ENCODE results near the gene HOXA1. TPM values are rescaled to one million over a fixed set of nuclear protein-coding genes. Genes with fewer than 3 reads are reported as not detected.

Gene HOXA1
- total and polyA plus RNA-seq, 2 experiments from 2014 or later: 0.07 to 0.42 TPM

GRCh38 chr7:27123007-27123476, 27.2 kb upstream of the HOXA1 start:
- H3K4me1 ChIP-seq (ENCODE audit: low read depth): no peaks in the 10 kb centered on the region
- TF ChIP-seq CTCF (IDR thresholded peaks at IDR 0.05; ENCODE audit: low read depth, low read length): no peak

GRCh38 chr7:27122077-27122910, 26.5 kb upstream of the HOXA1 start:
- no peak for DNase-seq (ENCODE audit: low read depth in 1 of 2, low spot score in 1 of 2)
- no peak overlapping the region for H3K27ac ChIP-seq

More at GRCh38 chr7:27123007-27123476, 27.2 kb upstream of the HOXA1 start:
- Histone ChIP-seq H3K36me3 (no peaks in the 10 kb centered on the region), H3K27me3 (peaks cover 100% of the 10 kb centered on the region), H3K27ac (no peak overlapping the region), H3K4me3 (no peak overlapping the region), H3K9me3 (ENCODE audit: low read depth) (no peaks in the 10 kb centered on the region)
- DNase-seq (ENCODE audit: low read depth in 1 of 2, low spot score in 1 of 2): no peak

GRCh38 chr7:27121684-27122076, 25.9 kb upstream of the HOXA1 start:
- H3K4me3 ChIP-seq: no peak overlapping the region
- H3K9me3 ChIP-seq (ENCODE audit: low read depth): no peaks in the 10 kb centered on the region
- no peaks in the 10 kb centered on the region for H3K4me1 ChIP-seq (ENCODE audit: low read depth)
- H3K27me3 ChIP-seq: peaks cover 100% of the 10 kb centered on the region
- no peak overlapping the region for H3K27ac ChIP-seq
- H3K36me3 ChIP-seq: no peaks in the 10 kb centered on the region
- no peak for TF ChIP-seq CTCF (IDR thresholded peaks at IDR 0.05; ENCODE audit: low read depth, low read length)
- no peak for DNase-seq (ENCODE audit: low read depth in 1 of 2, low spot score in 1 of 2)

More at GRCh38 chr7:27122077-27122910, 26.5 kb upstream of the HOXA1 start:
- H3K27me3 ChIP-seq: peaks cover 100% of the 10 kb centered on the region
- TF ChIP-seq CTCF (IDR thresholded peaks at IDR 0.05; ENCODE audit: low read depth, low read length): no peak
- H3K4me3 ChIP-seq: no peak overlapping the region
- H3K36me3 ChIP-seq: no peaks in the 10 kb centered on the region
- H3K9me3 ChIP-seq (ENCODE audit: low read depth): no peaks in the 10 kb centered on the region
- no peaks in the 10 kb centered on the region for H3K4me1 ChIP-seq (ENCODE audit: low read depth)

- no peak for DNase-seq (ENCODE audit: low read depth in 1 of 2, low spot score in 1 of 2)
- Histone ChIP-seq H3K4me1 (ENCODE audit: low read depth) (no peaks in the 10 kb centered on the region), H3K9me3 (ENCODE audit: low read depth) (no peaks in the 10 kb centered on the region), H3K27ac (no peak overlapping the region), H3K4me3 (no peak overlapping the region), H3K27me3 (peaks cover 100% of the 10 kb centered on the region), H3K36me3 (no peaks in the 10 kb centered on the region)
- no peak for TF ChIP-seq CTCF (IDR thresholded peaks at IDR 0.05; ENCODE audit: low read depth, low read length)
Observed at GRCh38 chr7:27119412-27119911, 23.7 kb upstream of the HOXA1 start.

GRCh38 chr7:27118580-27118979, 22.8 kb upstream of the HOXA1 start:
- no peak for DNase-seq (ENCODE audit: low read depth in 1 of 2, low spot score in 1 of 2)
- Histone ChIP-seq H3K36me3 (no peaks in the 10 kb centered on the region), H3K27ac (no peak overlapping the region), H3K4me1 (ENCODE audit: low read depth) (peaks cover 5% of the 10 kb centered on the region), H3K27me3 (peaks cover 100% of the 10 kb centered on the region), H3K9me3 (ENCODE audit: low read depth) (no peaks in the 10 kb centered on the region), H3K4me3 (no peak overlapping the region)
- no peak for TF ChIP-seq CTCF (IDR thresholded peaks at IDR 0.05; ENCODE audit: low read depth, low read length)

All from cardiac muscle cell (in vitro differentiated cells and primary cell).